ENCODE measurements around the gene MAMLD1. TPM values are rescaled to one million over a fixed set of nuclear protein-coding genes. Genes with fewer than 3 reads are reported as not detected.

Gene MAMLD1
- total RNA-seq, 1 donor from 2014 or later, result 11.2 TPM

- no peak for DNase-seq (ENCODE audit: low spot score)
Measured at GRCh38 chrX:150355913-150356312, 7.2 kb upstream of the MAMLD1 start.

GRCh38 chrX:150357790-150358189 lies 5.3 kb upstream of the MAMLD1 start:
- peak; percentile 76 for DNase-seq (ENCODE audit: low spot score)

GRCh38 chrX:150358651-150359050 lies 4.5 kb upstream of the MAMLD1 start:
- DNase-seq (ENCODE audit: low spot score), result no peak

- DNase-seq (ENCODE audit: low spot score), result peak; percentile 47
Measured at GRCh38 chrX:150360331-150360730, 2.8 kb upstream of the MAMLD1 start.

- DNase-seq (ENCODE audit: low spot score), result peak; percentile 88
Measured at GRCh38 chrX:150361070-150361776, 1.9 kb upstream of the MAMLD1 start.

- DNase-seq (ENCODE audit: low spot score), result peak; percentile 86
Measured at GRCh38 chrX:150361777-150362351, 1.3 kb upstream of the MAMLD1 start.

- no peak for DNase-seq (ENCODE audit: low spot score)
Measured at GRCh38 chrX:150363561-150364346, 637 bp downstream of the MAMLD1 start.

- DNase-seq (ENCODE audit: low spot score), result no peak
Measured at GRCh38 chrX:150364347-150365050, 1.4 kb downstream of the MAMLD1 start.

GRCh38 chrX:150365051-150365989 lies 2.2 kb downstream of the MAMLD1 start:
- no peak for DNase-seq (ENCODE audit: low spot score)

GRCh38 chrX:150365990-150366911 lies 3.1 kb downstream of the MAMLD1 start:
- no peak for DNase-seq (ENCODE audit: low spot score)

GRCh38 chrX:150366951-150367545 lies 3.9 kb downstream of the MAMLD1 start:
- no peak for DNase-seq (ENCODE audit: low spot score)

- DNase-seq (ENCODE audit: low spot score), result no peak
Measured at GRCh38 chrX:150370589-150371312, 7.6 kb downstream of the MAMLD1 start.

GRCh38 chrX:150371877-150372276 lies 8.8 kb downstream of the MAMLD1 start:
- no peak for DNase-seq (ENCODE audit: low spot score)

- no peak for DNase-seq (ENCODE audit: low spot score)
Measured at GRCh38 chrX:150372280-150372679, 9.2 kb downstream of the MAMLD1 start.

- DNase-seq (ENCODE audit: low spot score), result no peak
Measured at GRCh38 chrX:150372756-150373155, 9.6 kb downstream of the MAMLD1 start.

GRCh38 chrX:150375243-150375770 lies 12.2 kb downstream of the MAMLD1 start:
- no peak for DNase-seq (ENCODE audit: low spot score)

GRCh38 chrX:150377005-150377404 lies 13.9 kb downstream of the MAMLD1 start:
- no peak for DNase-seq (ENCODE audit: low spot score)

- DNase-seq (ENCODE audit: low spot score), result no peak
Measured at GRCh38 chrX:150405006-150405405, 41.9 kb downstream of the MAMLD1 start.
